HG02884 (cell line): ENCODE results near the gene HYPK.
"Not testable (repeated sequence)": the region's sequence is repeated elsewhere in the genome, so short reads cannot be mapped to it uniquely, and the experiment has no call there.

Experiments
- ATAC-seq: cut with Tn5 transposase; IDR thresholded peaks from one replicate; pipeline ENCODE4 v1.9.1; 2021; ENCODE audit warnings: mild to moderate bottlenecking, moderate library complexity; ENCODE audit not compliant: unreplicated experiment

Gene HYPK

GRCh38 chr15:43795197-43795596, 5.2 kb upstream of the HYPK start:
- ATAC-seq = no peak

GRCh38 chr15:43795997-43796396, 4.4 kb upstream of the HYPK start:
- no peak for ATAC-seq

GRCh38 chr15:43796566-43796965, 3.8 kb upstream of the HYPK start:
- no peak for ATAC-seq

- ATAC-seq = no peak
Measured at GRCh38 chr15:43799209-43799944, 1.0 kb upstream of the HYPK start.

- ATAC-seq = no peak
Measured at GRCh38 chr15:43799945-43800285, 484 bp upstream of the HYPK start, which contains the start of gene SERINC4. Gene SERINC4, minus strand, starts transcription at chr15:43800220. Its CDS starts 234 bp downstream, at chr15:43799986.

GRCh38 chr15:43802676-43803075, 2.3 kb downstream of the HYPK start:
- ATAC-seq = not testable (repeated sequence)

GRCh38 chr15:43808435-43808950, 8.1 kb downstream of the HYPK start:
- no peak for ATAC-seq

GRCh38 chr15:43808960-43809678, 8.7 kb downstream of the HYPK start:
- peak; percentile 55 for ATAC-seq

- ATAC-seq = not testable (repeated sequence)
Measured at GRCh38 chr15:43815064-43815463, 14.7 kb downstream of the HYPK start.

- ATAC-seq = no peak
Measured at GRCh38 chr15:43821505-43821904, 21.1 kb downstream of the HYPK start.

- peak; percentile 70 for ATAC-seq
Measured at GRCh38 chr15:43824302-43825246, 24.2 kb downstream of the HYPK start, which contains the start of gene MFAP1. Gene MFAP1, minus strand, starts transcription at chr15:43824690. Its CDS starts 121 bp downstream, at chr15:43824569.

GRCh38 chr15:43825305-43825704, 24.9 kb downstream of the HYPK start:
- ATAC-seq = not testable (repeated sequence)

- ATAC-seq = no peak
Measured at GRCh38 chr15:43826029-43826507, 25.7 kb downstream of the HYPK start.

- peak; percentile 60 for ATAC-seq
Measured at GRCh38 chr15:43826508-43827341, 26.3 kb downstream of the HYPK start, which contains the start of gene WDR76. Gene WDR76, plus strand, starts transcription at chr15:43827002. Its CDS starts 31 bp downstream, at chr15:43827033.

GRCh38 chr15:43828061-43828657, 27.8 kb downstream of the HYPK start:
- ATAC-seq = no peak

GRCh38 chr15:43829951-43830540, 29.6 kb downstream of the HYPK start:
- ATAC-seq = not testable (repeated sequence)

- not testable (repeated sequence) for ATAC-seq
Measured at GRCh38 chr15:43830691-43831275, 30.4 kb downstream of the HYPK start.

GRCh38 chr15:43831519-43832052, 31.2 kb downstream of the HYPK start:
- not testable (repeated sequence) for ATAC-seq
